Fibroblast of skin of abdomen (primary cell): ENCODE data around the gene NCS1.
A peak's percentile ranks its signal among the peaks of the same experiment; 100 is the strongest.
"Not testable (repeated sequence)": the region's sequence is repeated elsewhere in the genome, so short reads cannot be mapped to it uniquely, and the experiment has no call there.

ENCODE experiments used
- DNase-seq: peaks from one replicate; pipeline ENCODE4 v3.0.0-alpha.2; 2013

NCS1 gene

DNA sequence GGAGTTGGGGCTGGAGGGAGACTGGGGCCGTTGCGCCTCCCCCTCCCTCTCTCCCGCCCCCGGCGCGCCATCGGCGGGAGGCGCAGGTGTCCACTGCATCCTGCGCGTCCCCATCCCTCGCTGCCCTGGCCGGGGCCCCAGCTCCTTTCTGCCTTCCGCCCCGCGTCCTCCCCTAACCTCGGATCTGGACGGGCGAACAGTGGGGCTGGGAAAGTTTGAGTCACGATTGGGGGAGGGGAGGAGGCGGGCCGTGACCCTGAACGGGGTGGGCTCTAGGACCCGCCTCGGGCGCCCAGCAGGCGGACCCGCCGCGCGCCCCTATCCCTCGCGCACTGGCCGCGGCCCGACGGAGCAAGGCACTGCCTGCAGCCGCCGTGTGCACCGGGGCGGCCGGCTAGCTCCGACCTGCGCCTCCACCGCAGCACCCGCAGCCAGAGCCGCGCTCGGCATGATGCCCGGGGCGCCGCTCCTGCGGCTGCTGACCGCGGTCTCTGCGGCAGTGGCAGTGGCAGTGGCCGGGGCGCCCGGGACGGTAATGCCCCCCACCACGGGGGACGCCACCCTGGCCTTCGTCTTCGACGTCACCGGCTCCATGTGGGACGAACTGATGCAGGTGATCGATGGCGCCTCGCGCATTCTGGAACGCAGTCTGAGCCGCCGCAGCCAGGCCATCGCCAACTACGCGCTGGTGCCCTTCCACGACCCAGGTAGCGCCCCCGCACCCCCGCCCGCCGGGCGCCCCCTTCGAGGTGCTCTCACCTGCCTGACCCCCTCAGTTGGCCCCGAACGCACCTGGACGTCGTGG, 93.4 kb downstream of the NCS1 start, which contains the start of gene HMCN2:
HMCN2 (plus strand) TSS at position 330 of the 805 bp plus-strand sequence; CDS start at position 449, 119 bp downstream.
- DNase-seq, result no peak

DNA sequence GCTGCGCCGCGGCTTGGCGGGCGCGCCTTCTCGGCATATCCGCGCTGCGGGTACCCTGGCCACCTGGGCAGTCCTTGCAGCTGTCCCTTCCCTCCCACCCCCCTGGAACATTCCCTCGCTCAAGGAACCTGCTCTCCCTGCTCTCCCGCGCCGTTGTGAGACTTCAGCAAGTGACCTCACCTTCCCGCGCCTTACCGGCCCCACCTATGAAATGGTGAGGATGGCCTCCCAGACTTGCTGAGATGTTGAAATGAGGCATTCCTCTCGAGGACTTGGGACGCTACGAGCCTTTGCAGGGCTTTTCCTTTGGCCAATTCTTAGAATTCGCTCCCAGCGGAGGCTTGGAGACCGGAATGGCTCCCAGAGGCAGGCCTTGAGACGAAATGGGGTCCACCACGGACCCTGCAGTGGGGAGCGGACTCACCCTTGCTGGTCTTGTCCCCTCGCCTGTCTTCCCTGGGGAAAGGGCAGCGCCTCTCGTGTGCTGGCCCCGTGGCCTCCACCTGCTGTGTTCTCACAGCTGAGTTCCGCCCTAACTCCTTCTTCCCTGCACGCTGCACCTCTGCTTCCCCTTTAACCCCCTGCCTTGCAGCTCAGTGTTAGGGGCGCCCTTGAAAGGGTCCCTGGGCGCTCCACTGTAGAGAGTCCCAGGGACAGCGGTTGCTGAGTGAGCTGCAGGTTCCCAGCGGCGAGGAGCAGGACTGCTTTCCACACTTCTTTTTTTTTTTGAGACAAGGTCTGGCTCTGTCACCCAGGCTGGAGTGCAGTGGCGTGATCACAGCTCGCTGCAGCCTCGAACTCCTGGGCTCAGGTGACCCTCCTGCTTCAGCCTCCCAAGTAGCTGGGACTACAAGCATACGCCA, 94.3 kb downstream of the NCS1 start:
- DNase-seq, result no peak

DNA sequence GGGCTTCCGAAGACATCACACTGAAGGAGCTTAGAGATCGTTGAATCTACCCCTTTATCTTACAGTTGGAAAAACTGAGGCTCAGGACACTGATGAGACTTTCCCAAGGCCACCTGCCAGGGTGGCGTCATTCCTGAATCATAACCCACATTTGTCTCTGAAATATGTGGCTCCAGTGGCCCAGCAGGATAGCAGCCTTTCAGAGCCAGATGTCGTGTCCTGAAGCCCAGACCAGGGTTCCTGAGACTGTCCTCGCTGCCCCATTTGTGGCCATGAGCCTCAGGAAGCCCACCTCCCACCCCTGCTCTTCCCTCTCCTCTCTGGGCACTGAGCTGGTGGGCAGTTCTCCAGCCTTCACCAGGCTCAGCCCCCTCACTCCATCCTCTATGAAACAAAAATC, 95.7 kb downstream of the NCS1 start:
- no peak for DNase-seq

GRCh38 chr9:130268521-130269211, 96.5 kb downstream of the NCS1 start:
- no peak for DNase-seq

DNA sequence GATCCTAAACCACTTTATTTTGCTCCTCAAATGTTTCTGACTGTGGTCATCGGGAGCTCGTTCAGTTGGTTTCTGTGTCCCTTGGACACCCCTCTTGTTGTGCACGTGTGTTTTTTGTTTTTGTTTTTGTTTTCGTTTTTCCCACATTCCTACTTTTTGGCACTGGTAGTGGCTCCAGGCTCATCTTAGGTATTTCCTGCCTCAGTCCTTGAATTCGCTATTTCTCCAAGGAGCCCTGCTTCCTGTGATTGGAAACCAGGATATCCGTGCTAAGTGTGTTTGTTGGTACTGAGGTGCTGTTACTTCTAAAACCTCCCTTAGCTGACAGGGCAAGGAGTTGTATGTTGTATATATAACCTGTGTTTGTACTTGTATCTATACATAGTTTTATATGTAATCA, 99.3 kb downstream of the NCS1 start:
- no peak for DNase-seq

- DNase-seq, result no peak
These were observed 103.0 kb downstream of the NCS1 start for GRCh38 chr9:130275156-130275555.

DNA sequence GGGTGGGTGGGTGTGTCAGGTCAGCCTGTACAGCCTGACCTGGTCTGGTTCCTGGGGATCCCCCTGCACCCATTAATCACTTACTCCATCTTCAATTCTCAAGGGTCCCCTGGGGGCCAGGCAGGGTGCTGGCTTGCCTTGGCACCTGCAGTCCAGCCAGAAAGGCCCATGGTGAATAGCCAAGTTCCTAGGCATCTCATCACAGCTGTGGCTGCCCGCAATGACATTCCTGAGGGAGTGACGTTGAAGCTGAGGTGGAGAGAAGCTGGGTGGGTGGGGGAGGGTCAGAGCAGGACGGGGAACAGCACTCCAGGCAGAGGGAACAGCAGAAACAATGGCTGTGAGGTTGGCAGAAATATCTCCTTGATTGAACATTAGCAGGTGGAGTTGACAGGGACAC, 103.9 kb downstream of the NCS1 start:
- DNase-seq, result peak; percentile 81

DNA sequence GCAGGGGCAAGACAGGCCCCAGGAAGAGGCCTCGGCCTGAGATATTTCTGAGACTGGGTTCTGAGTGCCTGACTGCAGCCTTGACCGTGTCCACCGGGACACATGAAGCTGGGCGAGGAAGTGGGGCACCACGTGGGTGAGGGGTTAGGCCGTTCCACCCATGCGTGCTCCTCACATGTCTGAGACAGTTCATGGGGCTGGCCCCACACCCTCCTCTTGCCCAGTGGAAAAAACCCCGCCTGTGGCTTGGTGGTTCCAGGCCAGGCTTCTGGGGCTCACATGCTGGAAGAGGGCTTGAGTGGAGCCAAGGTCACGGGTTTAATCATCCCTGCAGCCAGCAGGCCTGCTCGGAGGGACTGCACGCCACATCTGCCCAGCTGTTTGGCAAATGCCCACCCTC, 104.8 kb downstream of the NCS1 start:
- DNase-seq, result no peak

GRCh38 chr9:130277525-130277924, 105.3 kb downstream of the NCS1 start:
- DNase-seq, result not testable (repeated sequence)

GRCh38 chr9:130283539-130284248, 111.5 kb downstream of the NCS1 start:
- no peak for DNase-seq

DNA sequence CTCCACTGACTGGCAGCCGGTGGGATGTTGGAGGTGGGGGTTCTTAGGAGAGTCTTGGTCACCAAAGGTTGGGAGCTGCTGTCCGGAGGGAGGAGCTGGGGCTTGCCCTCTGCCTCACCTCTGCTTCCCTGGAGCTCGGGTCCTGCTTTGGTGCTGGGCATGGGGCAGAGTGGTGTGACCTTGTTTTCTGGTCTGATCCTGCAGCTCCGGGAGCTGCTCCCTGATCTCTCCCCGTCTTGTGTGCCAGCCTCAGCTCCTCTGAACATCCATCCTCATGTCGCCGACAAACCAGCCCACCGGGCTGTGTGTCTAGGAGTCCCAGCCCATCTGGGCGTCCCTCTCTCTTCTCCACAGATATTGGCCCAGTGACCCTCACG, 112.0 kb downstream of the NCS1 start:
- DNase-seq, result no peak

- DNase-seq, result no peak
These were observed 112.5 kb downstream of the NCS1 start for GRCh38 chr9:130284690-130285089.

DNA sequence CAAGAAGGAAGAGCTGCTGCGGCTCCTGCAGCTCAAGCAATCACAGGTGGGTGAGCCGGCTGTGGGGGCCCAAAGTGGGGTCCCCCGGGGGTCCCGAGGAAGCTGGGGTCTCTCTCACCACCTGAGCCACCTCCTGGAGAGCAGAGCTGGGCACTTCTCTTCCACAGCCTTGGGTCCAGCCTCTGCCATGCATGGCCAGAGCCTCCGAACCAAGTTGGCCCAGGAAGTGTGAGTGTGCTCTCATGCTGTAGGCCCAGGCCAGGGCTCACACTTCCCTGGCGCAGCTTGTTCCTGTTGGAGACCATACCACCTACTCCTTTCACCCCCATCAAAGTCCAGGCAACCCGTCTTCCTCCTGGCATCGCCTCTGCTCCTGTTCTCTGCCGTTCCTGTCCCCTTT, 113.1 kb downstream of the NCS1 start:
- DNase-seq, result no peak

DNA sequence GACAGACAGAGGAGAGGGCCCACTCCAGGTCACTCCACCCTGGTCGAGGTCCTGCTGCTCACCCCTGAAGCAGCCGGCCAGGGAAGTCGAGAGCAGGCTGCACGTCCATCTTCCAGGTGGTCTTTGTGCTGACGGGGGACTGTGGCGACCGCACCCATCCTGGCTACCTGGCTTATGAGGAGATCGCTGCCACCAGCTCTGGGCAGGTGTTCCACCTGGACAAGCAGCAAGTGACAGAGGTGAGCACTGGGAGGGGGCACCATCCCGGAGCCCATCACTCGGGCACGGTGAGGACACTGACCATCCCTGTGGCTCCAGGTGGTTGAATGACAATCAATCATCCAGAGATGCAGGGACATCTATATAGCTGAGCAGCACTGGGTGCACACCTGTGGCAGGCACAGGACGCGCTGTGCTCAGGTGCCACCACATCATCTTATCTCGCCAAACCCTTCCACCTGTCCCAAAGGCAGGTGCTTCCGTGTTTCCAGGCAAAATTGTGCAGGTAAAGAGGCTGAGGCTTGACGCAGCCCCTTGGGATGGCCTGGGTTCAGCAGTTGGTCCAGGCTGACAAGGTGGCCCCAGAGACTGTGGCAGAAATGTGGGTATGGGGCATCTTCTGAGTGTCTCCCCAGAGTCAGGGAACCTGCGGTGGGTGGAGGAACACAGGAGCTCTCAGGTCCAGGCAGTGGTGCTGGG, 114.0 kb downstream of the NCS1 start:
- DNase-seq, result no peak
